GM19397 (cell line): ENCODE measurements around the gene QSER1.

ENCODE experiments used
- ATAC-seq: cut with Tn5 transposase; IDR thresholded peaks from one replicate; pipeline ENCODE4 v1.9.1; 2021; ENCODE audit warnings: mild to moderate bottlenecking, moderate library complexity; ENCODE audit not compliant: unreplicated experiment

Gene QSER1

DNA sequence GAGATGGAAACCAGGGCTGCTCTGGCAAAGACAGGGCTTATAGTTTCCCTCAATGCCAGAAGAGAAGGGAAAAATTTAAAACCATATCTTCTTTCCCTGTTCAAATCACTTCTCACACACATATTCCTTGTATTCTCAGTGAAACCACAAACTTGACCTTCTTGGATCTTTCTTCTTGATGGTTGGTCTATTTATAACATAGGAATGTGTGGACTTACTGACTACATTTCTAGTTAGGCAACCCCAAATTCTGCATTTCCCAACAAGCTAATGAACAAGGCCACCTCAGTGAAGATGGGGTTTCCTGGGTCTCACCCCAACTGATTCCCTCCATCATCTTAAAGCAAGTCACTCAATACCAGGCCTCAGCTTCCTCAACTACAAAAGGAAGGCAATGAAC is 3.8 kb upstream of the QSER1 start:
- ATAC-seq, result no peak

DNA sequence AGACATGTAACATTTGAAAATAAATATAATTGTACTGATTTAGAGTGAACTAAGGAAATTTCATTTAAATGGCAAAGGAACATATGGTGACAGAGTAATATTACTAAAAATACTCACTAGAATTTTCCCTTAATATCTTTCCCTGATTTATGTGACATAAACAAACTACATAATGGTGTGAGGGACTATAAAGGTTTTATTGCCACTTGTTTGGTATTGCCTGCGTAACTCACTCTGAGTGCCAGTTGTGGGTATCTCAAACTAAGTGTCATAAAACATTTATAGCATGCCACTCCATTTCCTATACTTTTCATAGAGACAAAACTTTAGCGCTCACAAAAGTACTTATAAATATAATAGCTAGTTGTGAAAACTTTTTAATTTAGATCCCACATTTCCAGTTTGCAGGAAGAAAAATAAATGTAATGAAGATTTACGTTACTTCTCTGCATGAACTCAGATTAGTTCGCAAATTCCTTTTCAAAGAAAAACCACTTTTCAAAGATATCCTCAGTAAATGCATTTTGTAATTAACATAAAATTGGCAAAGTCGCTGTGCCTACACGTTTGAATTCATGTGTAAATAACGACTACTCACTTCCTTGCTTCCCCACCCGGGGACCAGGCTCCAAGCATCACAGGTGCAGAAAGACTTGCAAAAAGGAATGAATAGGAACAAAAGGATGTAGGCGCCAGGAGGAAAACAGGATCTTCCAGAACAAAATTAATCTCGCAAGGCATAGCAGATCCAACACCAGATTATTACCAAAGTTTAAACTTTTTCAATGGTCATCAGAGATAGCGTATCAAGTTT is 1.6 kb upstream of the QSER1 start:
- no peak for ATAC-seq

DNA sequence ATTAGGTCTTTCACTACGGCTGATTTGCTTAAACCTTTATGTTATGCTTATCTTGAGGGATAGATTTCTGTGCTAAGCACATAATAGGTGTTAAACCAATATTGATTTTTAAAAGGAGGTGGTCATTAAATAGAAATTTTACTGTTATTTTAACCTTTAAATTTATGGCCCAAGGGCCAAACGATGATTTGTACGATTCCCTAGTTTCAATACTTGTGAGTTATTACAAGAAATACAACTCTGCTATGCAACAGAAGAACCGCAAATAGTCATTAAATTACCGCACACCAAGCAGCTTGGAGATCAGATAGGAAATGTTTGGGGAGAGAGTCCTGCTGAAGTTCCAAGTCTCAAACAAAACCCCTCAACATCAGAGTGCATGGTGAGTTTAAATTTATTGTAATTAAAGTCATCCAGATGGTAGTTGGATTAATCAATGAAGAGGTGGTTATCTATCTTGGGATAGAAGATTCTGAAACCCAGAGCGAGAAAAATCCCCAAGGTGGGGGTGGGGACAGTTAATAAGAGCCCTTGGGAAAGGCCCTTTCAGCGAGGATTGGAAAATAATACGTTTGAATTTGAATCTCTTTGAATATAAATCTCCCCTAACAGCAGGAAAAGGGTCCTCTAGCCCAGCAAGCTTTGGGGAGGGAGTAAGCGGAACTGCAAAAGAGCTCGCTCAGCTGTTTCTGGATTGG is 805 bp upstream of the QSER1 start:
- no peak for ATAC-seq

DNA sequence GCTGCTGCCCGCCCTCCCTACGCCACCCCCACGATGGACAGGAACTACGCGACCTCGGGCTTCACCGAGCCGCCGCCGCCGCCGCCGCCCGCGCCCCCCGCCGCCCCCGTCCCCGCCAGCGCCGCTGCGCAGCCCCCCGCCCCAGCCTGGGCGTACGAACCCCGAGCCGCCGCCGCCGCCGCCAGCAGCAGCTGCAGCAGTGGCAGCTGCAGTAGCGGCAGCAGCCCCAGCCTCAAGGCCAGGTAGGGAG is 407 bp downstream of the QSER1 start:
- ATAC-seq, result no peak

DNA sequence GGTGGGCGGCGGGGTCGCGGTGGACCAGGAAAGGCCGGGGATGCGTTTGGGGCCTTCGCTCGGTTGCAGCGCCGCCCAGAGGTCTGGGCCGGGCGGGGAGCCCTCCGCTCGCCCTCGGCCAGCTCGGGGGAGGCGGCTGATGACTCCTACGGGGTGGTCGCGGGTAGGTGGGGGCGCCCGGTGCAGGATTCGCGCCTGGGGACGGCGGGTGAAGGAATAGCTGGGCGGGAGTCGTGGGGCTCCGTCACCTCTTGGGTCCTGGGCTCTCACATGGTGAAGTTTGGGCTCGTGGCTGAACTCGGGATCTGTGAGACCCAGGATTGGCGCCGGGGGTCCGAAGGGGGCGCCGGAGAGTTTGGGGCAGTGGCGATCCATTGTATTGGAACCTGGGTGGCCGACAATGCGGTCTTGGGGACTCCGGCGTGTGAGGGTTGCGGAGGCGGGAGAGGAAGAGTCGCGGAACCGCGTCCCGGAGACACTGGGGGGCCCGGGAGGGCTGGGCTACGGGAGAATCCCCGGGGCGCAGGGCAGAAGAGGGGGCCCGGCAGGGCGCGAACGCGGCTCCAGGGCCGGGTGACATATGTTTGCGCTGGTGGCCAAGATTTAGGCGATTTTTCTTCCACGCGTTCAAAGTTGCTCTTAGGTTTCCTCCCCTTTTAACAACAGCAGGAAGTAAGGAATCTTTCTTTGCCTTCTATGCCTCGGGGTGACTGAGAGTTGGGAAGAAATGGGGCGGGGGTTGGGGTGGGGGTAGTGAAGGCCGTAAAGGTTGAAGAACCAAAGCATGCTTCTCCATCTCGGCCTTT is 935 bp downstream of the QSER1 start:
- peak; percentile 32 for ATAC-seq

DNA sequence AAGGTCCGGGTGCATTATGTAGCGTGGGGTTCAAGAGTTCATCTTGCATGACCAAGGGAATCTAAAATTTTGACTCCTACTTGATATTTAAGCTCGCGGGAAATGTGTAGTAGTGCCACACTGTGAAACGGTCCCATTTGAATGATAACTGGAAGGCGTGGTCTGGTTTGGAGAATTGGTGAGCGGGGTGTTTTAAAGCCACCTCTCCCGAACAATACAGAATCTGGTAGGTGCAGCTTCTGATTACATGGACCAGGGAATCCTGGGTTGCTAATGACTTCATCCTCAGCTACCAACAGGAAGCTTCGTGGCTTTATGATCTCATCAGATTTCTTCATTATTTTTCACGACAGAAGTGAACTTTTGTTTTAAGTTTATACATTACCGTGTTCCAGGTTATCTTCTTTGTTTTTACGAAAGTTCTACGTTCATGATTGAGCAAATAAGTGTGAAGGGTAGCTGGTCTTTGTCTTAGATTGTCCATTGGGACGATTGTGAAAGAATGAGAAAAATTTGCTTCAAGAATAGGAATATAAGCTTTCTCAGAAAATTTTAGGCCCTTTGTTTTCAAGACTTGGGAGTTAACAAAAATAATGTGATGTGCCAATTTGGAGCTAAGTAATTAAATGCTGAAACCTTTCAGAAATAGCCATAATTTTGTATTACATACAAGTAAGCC is 1.7 kb downstream of the QSER1 start:
- ATAC-seq, result no peak

- no peak for ATAC-seq
Observed at GRCh38 chr11:32894921-32895320, 2.3 kb downstream of the QSER1 start.

DNA sequence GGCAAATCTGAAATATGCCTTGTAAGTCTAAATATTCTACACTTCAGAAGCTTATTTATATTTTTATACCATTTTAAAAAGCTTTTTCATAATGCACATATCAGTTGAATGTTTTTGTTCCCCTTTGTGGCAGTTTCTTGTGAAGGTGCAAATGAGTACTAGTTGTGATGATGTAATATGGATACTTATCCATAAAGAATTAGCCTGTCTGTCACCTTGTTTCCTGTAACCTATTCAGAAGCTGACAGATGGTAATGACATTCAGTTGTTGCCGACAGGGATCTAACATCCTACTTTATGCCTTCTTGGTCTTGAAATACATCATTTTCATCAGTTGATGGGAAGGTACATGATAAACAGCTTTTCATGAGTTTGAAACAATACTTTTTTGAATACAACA is 2.9 kb downstream of the QSER1 start:
- ATAC-seq, result no peak

DNA sequence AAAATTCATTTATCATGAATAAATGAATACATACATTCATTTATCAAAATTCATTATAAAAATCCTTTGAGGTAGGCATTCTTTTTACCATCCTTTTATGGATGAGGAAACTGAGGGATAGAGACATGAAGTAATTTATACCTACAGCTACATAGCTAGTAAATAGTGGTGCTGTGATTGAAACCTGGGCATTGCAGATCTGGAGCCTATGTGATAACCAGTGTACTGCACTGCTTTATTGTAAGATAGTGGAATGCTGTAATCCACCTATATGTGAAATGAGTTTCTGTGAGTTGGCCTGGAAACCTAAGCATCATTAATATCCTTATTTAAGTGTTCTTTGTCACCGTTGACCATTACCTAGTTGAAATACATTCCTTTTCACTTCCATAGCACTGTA is 4.5 kb downstream of the QSER1 start:
- ATAC-seq, result no peak

GRCh38 chr11:32899438-32899837 is 6.8 kb downstream of the QSER1 start:
- peak; percentile 57 for ATAC-seq

DNA sequence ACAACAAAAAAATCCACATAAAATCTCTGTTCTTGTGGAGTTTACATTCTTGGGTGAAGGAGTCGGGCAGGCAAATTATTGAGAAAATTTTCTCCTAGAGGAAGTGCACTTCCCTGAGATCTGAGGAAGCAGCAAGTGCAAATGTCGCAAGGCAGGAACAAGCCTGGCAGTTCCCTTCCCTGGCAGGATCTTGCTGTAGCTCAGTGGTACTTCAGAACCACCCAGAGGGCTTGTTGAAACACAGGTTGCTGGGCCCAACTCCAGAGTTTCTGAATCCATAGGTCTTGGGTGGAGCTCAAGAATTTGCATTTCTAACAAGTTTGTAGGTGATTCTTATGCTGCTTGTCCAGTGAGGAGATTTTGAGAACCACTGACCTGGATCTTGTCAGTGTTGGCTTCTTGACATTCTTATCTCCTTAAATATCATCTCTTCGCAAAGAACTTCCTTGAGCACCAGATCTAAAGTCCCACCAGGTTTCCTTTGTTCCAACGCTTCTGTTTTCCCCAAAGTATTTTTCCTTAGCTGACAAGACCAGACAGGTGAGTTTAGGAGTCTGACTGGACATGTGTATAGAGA is 9.6 kb downstream of the QSER1 start:
- ATAC-seq, result no peak

- ATAC-seq, result no peak
Observed at GRCh38 chr11:32905028-32905667, 12.5 kb downstream of the QSER1 start.

GRCh38 chr11:32908619-32909018 is 16.0 kb downstream of the QSER1 start:
- no peak for ATAC-seq

- ATAC-seq, result no peak
Observed at GRCh38 chr11:32911413-32911812, 18.8 kb downstream of the QSER1 start.

DNA sequence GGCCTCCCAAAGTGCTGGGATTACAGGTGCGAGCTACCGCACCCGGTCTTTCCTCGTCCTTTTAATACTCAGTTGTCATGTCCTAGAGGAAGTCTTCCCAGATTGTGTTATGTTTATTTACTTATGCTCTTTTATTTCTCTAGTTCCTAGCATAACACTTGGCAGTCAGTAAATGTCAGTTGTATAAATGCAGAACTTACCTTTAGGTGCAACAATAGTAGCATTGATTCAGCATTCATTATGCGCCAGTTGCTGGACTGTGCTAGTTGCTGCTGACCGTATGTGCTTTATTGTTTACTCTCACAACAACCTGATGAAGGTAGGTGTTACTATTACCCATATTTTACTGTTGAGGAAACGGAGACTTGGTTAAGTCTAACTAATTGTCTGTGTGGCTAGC is 20.8 kb downstream of the QSER1 start:
- ATAC-seq, result no peak

DNA sequence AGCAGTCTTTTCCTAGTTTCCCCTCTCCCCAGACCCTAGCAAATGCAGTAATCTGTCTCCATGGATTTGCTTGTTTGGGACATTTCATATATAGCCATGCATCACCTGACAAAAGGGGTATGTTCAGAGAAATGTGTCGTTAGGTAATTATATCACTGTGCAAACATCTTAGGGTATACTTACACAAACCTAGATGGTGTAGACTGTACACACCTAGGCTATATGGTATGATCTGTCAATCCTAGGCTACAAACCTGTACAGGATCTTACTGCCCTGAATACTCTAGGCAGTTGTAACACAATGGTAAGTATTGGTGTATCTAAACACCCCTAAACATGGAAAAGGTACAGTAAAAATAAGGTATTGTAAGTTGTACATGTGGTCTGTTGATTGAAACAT is 23.8 kb downstream of the QSER1 start:
- no peak for ATAC-seq

DNA sequence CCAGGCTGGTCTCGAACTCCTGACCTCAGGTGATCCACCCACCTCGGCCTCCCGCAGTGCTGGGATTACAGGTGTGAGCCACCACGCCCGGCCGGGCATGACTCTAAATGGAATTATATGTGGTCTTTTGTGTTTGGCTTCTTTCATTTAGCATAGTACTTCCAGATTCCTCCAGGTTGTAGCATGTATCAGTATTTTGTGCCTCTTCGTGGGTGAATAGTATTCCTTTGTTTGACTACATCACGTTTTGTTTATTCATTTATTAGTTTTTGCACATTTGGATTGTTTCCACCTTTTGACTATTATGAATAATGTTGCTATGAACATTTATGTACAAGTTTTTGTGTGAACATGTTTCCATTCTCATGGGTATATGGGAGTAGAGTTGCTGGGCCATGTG is 24.4 kb downstream of the QSER1 start:
- no peak for ATAC-seq

DNA sequence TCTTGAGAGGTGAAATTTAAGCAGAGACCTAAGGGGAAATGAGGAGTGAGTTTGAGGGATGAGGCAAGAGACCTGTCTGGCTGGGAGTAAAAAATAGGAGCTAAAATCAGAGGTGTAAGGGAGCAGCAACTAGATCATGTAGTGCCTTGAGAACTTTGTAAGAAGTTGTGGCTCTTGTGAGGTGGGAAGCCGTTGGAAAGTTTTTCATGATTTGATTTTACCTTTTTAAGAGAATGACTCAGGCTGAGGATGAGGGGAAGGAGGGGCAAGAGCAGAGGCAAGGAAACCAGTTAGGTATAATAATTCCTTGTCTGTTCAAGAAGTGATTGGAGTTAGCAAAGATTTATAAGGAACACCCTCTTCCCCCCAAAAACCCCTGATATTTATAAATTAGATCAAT is 25.8 kb downstream of the QSER1 start:
- ATAC-seq, result no peak

DNA sequence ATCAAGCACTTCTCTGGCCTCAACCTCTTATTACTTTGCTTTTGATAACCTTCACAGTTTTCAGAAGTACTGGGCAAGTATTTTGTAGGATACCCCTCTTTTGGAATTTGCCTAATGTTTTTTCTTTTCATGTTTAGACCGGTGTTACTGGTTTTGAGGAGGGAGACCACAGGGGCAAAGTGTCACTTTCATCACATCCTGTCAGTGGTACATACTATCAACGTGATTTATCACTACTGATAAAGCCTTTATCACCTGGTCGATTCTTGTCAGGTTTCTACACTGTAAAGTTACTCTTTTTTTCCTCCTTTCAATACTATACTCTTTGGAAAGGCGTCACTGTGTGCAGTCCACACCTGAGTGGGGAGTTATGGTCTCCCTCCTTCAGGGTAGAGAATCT is 26.7 kb downstream of the QSER1 start:
- no peak for ATAC-seq

DNA sequence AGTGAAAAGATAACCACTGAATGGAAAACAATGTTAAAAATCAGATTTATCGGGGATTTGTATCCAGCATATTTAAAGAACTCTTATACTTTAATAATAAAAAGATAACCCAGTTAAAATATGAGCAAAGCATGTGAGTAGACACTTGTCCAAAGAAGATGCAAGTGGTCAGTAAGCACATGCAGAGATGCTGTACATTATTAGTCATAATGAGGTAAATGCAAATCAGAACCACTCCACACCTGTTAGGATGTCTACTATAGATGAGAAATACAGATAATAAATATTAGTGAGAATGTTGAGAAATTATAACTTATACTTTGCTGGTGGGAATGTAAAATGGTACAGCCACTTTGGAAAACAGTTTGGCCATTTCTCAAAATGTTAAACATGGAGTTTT is 28.0 kb downstream of the QSER1 start:
- ATAC-seq, result no peak

- ATAC-seq, result no peak
Observed at GRCh38 chr11:32921204-32921603, 28.6 kb downstream of the QSER1 start.
